Ishikawa (cell line): ENCODE measurements around the gene RIT1.

Experiments used
- CREB1 ChIP-seq: IDR thresholded peaks from 2 replicates; pipeline ENCODE4 v1.6.1; 2012; ENCODE audit warnings: low read depth
- RAD21 ChIP-seq: IDR thresholded peaks from 2 replicates; pipeline ENCODE4 v1.6.1; 2012; ENCODE audit warnings: low read depth
- TAF1 ChIP-seq: IDR thresholded peaks from 2 replicates; pipeline ENCODE4 v1.6.1; 2012; ENCODE audit warnings: low read depth, mild to moderate bottlenecking
- TEAD4 ChIP-seq: IDR thresholded peaks from 2 replicates; pipeline ENCODE4 v1.6.1; 2012
- YY1 ChIP-seq: IDR thresholded peaks from 2 replicates; pipeline ENCODE4 v1.6.1; 2012; ENCODE audit warnings: low read depth

DNA sequence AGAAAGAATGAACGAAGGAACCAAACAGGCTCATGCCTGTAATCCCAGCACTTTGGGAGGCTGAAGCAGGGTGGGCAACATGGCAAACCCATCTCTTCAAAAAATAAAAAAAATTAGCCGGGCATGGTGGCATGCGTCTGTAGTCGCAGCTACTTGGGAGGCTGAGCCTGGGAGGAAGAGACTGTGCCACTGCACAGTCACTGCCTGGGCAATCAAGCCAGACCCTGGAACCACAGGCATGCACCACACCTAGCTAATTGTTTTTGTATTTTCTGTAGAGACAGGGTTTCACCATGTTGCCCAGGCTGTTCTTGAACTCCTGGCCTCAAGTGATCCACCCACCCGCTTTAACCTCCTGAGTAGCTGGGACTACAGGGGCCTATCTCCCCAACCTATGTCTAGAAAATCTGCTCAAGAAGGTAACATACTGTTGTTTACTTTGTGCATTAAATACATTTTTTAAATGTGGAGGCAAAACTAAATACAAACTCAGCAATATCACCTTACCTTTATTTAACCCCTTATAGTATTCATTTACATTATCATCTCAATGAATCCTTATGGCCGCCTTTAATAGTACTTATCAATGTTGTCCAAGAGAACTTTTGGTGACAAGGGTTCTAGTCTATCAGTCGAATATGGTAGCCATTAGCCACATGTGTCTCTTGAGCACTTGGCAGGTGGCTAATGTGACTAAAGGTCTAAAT is 20.3 kb upstream of the RIT1 start:
- TF ChIP-seq TEAD4: no peak
- no peak for TF ChIP-seq YY1
- no peak for TF ChIP-seq RAD21
- no peak for TF ChIP-seq CREB1
- TF ChIP-seq TAF1: no peak
